NCI-H345 treated with DMSO at 0.1 percent for 48 hours (cell line): ENCODE data around the gene HNRNPC.
A peak's percentile ranks its signal among the peaks of the same experiment; 100 is the strongest.
"Not testable (repeated sequence)": the region's sequence is repeated elsewhere in the genome, so short reads cannot be mapped to it uniquely, and the experiment has no call there.

ENCODE experiments used
- DNase-seq: peaks from one replicate; lab custom pipeline; 2025; ENCODE audit not compliant: unreplicated experiment; lab: John Stamatoyannopoulos, UW

Gene HNRNPC

GRCh38 chr14:21269252-21270046, at the start of gene HNRNPC:
Gene HNRNPC, minus strand, starts transcription at chr14:21269442. Its CDS starts 35,249 bp downstream, at chr14:21234193.
- peak; percentile 99 for DNase-seq

DNA sequence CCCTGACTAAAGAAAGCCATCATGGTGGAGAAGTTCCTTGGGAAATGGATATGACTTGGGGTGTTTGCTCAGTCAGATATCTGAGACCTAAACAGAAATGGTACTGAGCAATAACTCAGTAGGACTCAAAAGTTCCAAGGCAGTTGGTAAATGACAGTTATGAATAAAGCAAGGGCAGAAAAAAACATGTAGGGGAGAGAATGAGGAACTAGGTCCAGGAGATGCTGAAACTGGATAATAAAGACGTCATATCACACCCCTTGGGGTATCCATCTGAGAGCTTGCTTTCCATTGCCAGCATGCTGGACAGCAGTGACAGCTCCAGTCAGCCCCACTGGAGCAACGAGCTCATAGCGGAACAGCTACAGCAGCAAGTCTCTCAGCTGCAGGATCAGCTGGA, 48.2 kb upstream of the HNRNPC start:
- DNase-seq = no peak

- no peak for DNase-seq
Measured at GRCh38 chr14:21313512-21313911, 44.3 kb upstream of the HNRNPC start.

DNA sequence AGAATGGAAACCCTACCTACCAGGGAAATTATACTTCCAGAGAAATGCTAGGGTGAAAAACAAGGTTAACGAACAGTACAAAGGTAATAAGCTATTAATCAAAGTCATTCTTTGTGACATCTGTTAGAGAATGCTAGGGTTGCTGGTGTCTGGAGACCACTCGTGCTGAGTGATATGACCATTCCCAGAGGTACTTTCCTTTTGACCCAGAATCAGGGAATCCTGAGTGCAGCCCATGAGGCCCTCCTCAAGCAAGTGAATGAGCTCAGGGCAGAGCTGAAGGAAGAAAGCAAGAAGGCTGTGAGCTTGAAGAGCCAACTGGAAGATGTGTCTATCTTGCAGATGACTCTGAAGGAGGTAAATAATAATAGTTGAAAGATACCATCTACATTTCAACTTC, 42.4 kb upstream of the HNRNPC start:
- no peak for DNase-seq

- DNase-seq = no peak
Measured at GRCh38 chr14:21309956-21310355, 40.7 kb upstream of the HNRNPC start.

DNA sequence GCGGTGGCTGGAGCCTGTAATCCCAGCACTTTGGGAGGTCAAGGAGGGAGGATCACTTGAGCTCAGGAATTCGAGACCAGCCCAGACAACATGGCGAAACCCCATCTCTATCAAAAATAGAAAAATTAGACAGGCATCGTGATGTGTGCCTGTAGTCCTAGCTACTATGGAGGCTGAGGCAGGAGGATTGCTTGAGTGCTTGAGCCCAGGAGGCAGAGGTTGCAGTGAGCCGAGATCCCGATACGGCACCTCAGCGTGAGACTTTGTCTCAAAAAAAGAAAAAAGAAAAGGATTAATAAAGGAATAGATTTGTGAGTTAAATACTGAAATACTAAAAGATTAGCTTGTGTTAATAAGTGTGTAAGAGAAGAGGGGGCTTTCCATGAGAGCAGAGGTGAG, 40.0 kb upstream of the HNRNPC start:
- no peak for DNase-seq

- no peak for DNase-seq
Measured at GRCh38 chr14:21308479-21309237, 39.4 kb upstream of the HNRNPC start.

DNA sequence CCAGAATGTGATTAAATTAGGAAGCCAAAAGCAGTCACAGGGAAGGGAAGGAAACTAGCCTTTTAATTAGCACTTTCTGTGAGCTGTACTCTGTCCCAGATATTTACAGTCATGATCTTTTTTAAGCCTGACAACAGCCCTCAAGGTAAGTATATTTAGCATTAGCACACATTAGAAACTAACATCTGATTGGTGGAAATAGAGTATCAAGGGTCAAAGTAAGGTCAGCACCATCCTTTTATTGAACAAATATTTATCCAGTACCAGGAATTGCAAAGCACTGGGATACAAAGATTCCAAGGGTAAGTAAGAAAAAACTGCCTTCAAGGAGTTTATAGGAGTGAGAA, 38.9 kb upstream of the HNRNPC start:
- no peak for DNase-seq

GRCh38 chr14:21307637-21308036, 38.4 kb upstream of the HNRNPC start:
- no peak for DNase-seq

GRCh38 chr14:21302836-21303140, 33.5 kb upstream of the HNRNPC start:
- not testable (repeated sequence) for DNase-seq

- no peak for DNase-seq
Measured at GRCh38 chr14:21302013-21302835, 33.0 kb upstream of the HNRNPC start.

DNA sequence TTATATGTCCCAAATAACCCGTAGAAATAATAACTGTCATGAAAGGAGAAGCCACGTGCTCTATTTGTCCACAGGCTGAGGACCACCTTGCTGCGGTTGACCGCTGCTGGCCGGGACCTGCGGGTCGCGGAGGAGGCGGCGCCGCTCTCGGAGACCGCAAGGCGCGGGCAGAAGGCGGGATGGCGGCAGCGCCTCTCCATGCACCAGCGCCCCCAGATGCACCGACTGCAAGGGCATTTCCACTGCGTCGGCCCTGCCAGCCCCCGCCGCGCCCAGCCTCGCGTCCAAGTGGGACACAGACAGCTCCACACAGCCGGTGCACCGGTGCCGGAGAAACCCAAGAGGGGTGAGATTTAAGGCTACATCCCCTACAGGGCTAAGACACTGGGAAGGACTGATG, 31.6 kb upstream of the HNRNPC start:
- no peak for DNase-seq

GRCh38 chr14:21299562-21300130, 30.4 kb upstream of the HNRNPC start:
- no peak for DNase-seq

DNA sequence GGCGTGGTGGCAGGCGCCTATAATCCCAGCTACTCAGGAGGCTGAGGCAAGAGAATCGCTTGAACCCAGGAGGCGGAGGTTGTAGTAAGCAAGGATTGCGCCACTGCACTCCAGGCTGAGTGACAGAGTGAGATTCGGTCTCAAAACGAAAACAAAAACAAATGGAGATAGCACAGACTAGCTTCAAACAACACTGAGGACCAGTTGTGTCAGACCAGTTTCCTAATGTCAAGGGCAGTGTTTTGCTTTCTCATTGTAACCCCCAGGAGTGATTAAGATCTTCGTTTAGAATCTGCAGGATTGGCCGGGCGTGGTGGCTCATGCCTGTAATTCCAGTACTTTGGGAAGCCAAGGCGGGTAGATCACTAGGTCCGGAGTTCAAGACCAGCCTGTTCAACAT, 29.1 kb upstream of the HNRNPC start:
- no peak for DNase-seq

DNA sequence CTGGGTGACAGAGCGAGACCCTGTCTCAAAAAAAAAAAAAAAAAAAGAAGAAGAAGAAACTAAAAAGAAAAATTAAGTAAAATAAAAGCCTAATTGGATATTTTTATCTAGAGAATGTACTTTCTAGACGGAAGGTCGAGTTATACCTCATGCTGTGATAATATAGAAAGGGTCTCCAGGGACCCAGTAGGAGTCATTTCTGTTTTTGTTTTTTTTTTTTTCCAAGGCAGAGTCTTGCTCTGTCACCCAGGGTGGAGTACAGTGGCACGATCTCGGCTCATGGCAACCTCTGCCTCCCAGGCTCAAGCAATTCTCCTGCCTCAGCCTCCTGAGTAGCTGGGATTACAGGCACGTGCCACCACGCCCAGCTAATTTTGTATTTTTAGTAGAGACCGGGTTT, 24.8 kb upstream of the HNRNPC start:
- not testable (repeated sequence) for DNase-seq

- no peak for DNase-seq
Measured at GRCh38 chr14:21287168-21287567, 17.9 kb upstream of the HNRNPC start.

DNA sequence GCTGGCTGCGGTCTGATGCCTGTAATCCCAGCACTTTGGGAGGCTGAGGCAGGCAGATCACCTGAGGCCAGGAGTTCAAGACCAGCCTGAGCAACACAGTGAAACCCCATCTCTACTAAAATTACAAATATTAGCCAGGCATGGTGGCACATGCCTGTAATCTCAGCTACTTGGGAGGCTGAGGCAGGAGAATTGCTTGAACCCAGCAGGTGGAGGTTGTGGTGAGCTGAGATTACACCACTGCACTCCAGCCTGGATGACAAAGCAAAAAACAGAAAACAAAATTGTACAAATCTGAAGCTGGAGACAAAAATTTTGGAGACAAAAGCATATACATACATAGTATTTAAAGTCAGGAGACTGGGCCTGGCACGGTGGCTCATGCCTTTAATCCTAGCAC, 17.3 kb upstream of the HNRNPC start:
- DNase-seq = not testable (repeated sequence)

GRCh38 chr14:21281917-21282316, 12.7 kb upstream of the HNRNPC start:
- DNase-seq = not testable (repeated sequence)

GRCh38 chr14:21279783-21280182, 10.5 kb upstream of the HNRNPC start, which contains the start of gene RPGRIP1:
Gene RPGRIP1, plus strand, starts transcription at chr14:21280083. Its CDS starts 7,894 bp downstream, at chr14:21287977.
- DNase-seq = no peak

DNA sequence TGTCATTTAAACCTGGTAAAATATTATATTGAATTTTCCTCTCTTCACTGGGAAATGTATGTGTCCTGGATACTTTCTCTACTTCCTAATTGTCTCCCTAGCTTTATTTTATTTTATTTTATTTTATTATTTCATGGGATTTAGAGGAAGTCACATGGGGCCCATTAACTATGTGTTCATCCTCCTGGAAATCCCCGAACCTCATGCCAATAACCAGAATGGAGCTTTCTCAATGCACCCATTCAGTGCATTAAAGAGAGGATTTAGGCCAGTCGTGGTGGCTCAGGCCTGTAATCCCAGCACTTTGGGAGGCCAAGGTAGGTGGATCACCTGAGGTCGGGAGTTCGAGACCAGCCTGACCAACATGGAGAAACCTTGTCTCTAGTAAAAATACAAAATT, 9.4 kb upstream of the HNRNPC start:
- no peak for DNase-seq

DNA sequence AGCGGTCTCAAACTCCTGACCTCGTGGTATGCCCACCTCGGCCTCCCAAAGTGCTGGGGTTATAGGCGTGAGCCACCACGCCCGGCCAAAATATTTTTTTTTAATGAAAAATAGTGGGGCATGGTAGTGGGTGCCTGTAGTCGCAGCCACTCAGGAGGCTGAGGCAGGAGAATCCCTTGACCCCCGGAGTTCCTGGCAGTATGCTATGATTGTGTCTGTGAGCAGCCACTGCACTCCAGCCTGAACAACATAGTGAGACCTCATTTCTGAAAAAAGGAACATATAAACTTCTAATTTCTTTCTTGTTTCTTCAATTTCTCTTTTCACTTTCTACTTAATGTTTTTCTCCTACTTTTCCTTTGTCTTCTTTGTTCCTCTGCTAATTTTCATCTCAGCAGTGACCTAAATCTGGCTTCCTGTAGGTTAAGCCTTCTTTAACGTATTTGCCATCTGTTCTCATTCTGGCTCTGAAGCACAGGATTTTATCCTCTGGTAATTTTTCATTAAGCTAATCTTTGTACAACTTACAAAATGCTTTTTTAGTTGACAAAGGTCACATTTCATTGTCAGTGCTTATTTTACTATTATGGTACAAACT, 6.1 kb upstream of the HNRNPC start:
- no peak for DNase-seq
